ES-I3 (cell line): ENCODE results near the gene RASSF3.
A peak's percentile ranks its signal among the peaks of the same experiment; 100 is the strongest.

Experiments used
- H3K36me3 ChIP-seq: 2 replicates; pipeline ENCODE4 v1.6.1; 2013; ENCODE audit warnings: mild to moderate bottlenecking, low read length, control low read depth, moderate library complexity; ENCODE audit not compliant: insufficient read depth
- H3K4me1 ChIP-seq: 2 replicates; pipeline ENCODE4 v1.6.1; 2013; ENCODE audit warnings: mild to moderate bottlenecking, control low read depth, low read length; ENCODE audit not compliant: insufficient read depth
- H3K9ac ChIP-seq: 2 replicates; pipeline ENCODE4 v1.6.1; 2013; ENCODE audit warnings: low read depth, mild to moderate bottlenecking, low read length, moderate library complexity
- H3K9me3 ChIP-seq: 2 replicates; pipeline ENCODE4 v1.6.1; 2013; ENCODE audit warnings: mild to moderate bottlenecking, low read length, moderate library complexity; ENCODE audit not compliant: control insufficient read depth, insufficient read depth

The RASSF3 gene

GRCh38 chr12:64663015-64663414, 52.7 kb downstream of the RASSF3 start:
- peaks cover 21% of the 10 kb centered on the region for H3K4me1 ChIP-seq
- no peak overlapping the region for H3K9ac ChIP-seq
- no peaks in the 10 kb centered on the region; the same call in 1 of the 2 replicates for H3K36me3 ChIP-seq
- no peaks in the 10 kb centered on the region for H3K9me3 ChIP-seq

GRCh38 chr12:64665514-64665913, 55.2 kb downstream of the RASSF3 start:
- no peak overlapping the region for H3K9ac ChIP-seq

GRCh38 chr12:64666054-64666914, 56.0 kb downstream of the RASSF3 start:
- Histone ChIP-seq H3K9me3 (no peaks in the 10 kb centered on the region), H3K36me3 (no peaks in the 10 kb centered on the region; the same call in 1 of the 2 replicates), H3K4me1 (peaks cover 50% of the 10 kb centered on the region), H3K9ac (no peak overlapping the region)

More at GRCh38 chr12:64665514-64665913, 55.2 kb downstream of the RASSF3 start:
- Histone ChIP-seq H3K36me3 (no peaks in the 10 kb centered on the region; the same call in 1 of the 2 replicates), H3K9me3 (no peaks in the 10 kb centered on the region), H3K4me1 (peaks cover 42% of the 10 kb centered on the region)

- Histone ChIP-seq H3K9me3 (no peaks in the 10 kb centered on the region), H3K9ac (no peak overlapping the region), H3K4me1 (peaks cover 59% of the 10 kb centered on the region), H3K36me3 (no peaks in the 10 kb centered on the region; the same call in 1 of the 2 replicates)
Measured at GRCh38 chr12:64667793-64668192, 57.5 kb downstream of the RASSF3 start.

- 0 out of 2 replicates have a peak overlapping the region, but pooled peaks have one; percentile 8 for H3K9ac ChIP-seq
- H3K9me3 ChIP-seq = no peaks in the 10 kb centered on the region
- H3K36me3 ChIP-seq = no peaks in the 10 kb centered on the region; the same call in 1 of the 2 replicates
- H3K4me1 ChIP-seq = peaks cover 73% of the 10 kb centered on the region
Measured at GRCh38 chr12:64669270-64669842, 59.1 kb downstream of the RASSF3 start.

- no peaks in the 10 kb centered on the region for H3K9me3 ChIP-seq
- H3K36me3 ChIP-seq = no peaks in the 10 kb centered on the region; the same call in 1 of the 2 replicates
- H3K9ac ChIP-seq = no peak overlapping the region
- peaks cover 73% of the 10 kb centered on the region for H3K4me1 ChIP-seq
Measured at GRCh38 chr12:64670019-64670418, 59.7 kb downstream of the RASSF3 start.

GRCh38 chr12:64670919-64671639, 60.8 kb downstream of the RASSF3 start:
- Histone ChIP-seq H3K4me1 (peaks cover 72% of the 10 kb centered on the region), H3K36me3 (no peaks in the 10 kb centered on the region; the same call in 1 of the 2 replicates), H3K9ac (no peak overlapping the region), H3K9me3 (no peaks in the 10 kb centered on the region)

GRCh38 chr12:64671681-64672080, 61.4 kb downstream of the RASSF3 start:
- Histone ChIP-seq H3K9me3 (no peaks in the 10 kb centered on the region), H3K36me3 (no peaks in the 10 kb centered on the region; the same call in 1 of the 2 replicates), H3K9ac (no peak overlapping the region), H3K4me1 (peaks cover 68% of the 10 kb centered on the region)

GRCh38 chr12:64672925-64673409, 62.7 kb downstream of the RASSF3 start:
- Histone ChIP-seq H3K36me3 (no peaks in the 10 kb centered on the region), H3K9ac (no peak overlapping the region; the same call in 1 of the 2 replicates), H3K4me1 (peaks cover 62% of the 10 kb centered on the region), H3K9me3 (no peaks in the 10 kb centered on the region)

- no peaks in the 10 kb centered on the region for H3K36me3 ChIP-seq
- no peaks in the 10 kb centered on the region for H3K9me3 ChIP-seq
- no peak overlapping the region; the same call in 1 of the 2 replicates for H3K9ac ChIP-seq
- peaks cover 58% of the 10 kb centered on the region for H3K4me1 ChIP-seq
Measured at GRCh38 chr12:64673490-64674169, 63.3 kb downstream of the RASSF3 start.

GRCh38 chr12:64674367-64674922, 64.2 kb downstream of the RASSF3 start:
- Histone ChIP-seq H3K9me3 (no peaks in the 10 kb centered on the region), H3K4me1 (peaks cover 52% of the 10 kb centered on the region), H3K9ac (no peak overlapping the region), H3K36me3 (no peaks in the 10 kb centered on the region)

- Histone ChIP-seq H3K9ac (no peak overlapping the region), H3K4me1 (peaks cover 45% of the 10 kb centered on the region)
Measured at GRCh38 chr12:64675795-64676194, 65.5 kb downstream of the RASSF3 start.

GRCh38 chr12:64678248-64678647, 68.0 kb downstream of the RASSF3 start:
- Histone ChIP-seq H3K36me3 (no peaks in the 10 kb centered on the region), H3K4me1 (peaks cover 46% of the 10 kb centered on the region), H3K9me3 (no peaks in the 10 kb centered on the region), H3K9ac (no peak overlapping the region)

More at GRCh38 chr12:64675795-64676194, 65.5 kb downstream of the RASSF3 start:
- no peaks in the 10 kb centered on the region for H3K9me3 ChIP-seq
- H3K36me3 ChIP-seq = no peaks in the 10 kb centered on the region
